ENCODE measurements around the gene CELSR1. TPM values are rescaled to one million over a fixed set of nuclear protein-coding genes. Genes with fewer than 3 reads are reported as not detected.

The CELSR1 gene
- total and polyA plus RNA-seq, 2 of the 13 experiments (the other 11 are each of a cell fraction or from before 2014, with no cell fraction given) = 0.78 to 1.8 TPM

DNA sequence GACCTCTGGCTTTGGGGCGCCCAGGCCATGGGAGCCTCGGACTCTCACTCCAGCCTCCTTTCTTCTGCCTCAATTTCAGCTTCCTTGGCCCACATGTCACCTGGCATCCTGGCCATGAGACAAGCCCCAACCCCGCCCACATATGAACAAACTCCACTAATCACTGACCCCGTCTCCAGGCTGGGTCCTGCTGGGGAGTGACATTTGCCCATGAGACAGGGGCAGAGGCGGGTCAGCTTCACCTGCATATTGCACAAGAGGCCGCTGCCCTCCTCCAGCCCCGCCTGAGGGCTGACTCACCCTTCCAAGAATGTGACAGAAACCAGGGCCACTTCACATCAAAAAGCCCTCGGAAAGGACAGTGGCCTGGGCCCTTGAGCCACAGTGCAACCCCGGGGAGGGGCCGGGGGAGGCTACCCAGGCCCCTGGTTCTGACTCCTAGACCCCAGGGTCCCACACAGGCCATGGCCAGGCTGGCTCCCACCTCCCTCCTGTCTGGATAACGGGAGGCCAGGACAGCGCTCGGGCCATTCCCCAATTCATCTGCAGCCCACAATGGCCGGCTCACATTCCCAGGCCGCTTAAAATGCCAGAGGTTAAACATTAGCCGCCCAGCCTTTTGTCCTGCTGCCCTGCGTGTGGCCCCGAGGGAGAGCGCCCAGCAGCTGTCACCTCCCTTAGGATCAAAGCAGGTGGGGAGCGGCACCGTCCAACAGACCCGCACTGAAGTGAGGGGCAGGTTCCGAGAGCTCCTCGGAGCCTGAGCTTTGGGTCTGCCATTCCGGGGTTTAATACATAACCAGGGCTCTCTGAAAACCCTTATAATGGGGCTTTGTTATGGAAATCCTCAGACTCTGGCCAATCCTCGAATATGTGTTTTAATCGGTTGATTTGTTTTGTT, 159.6 kb downstream of the CELSR1 start (continued):
- TF ChIP-seq, protein P1, sequence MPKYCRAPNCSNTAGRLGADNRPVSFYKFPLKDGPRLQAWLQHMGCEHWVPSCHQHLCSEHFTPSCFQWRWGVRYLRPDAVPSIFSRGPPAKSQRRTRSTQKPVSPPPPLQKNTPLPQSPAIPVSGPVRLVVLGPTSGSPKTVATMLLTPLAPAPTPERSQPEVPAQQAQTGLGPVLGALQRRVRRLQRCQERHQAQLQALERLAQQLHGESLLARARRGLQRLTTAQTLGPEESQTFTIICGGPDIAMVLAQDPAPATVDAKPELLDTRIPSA (CRISPR knock-in tag; IDR thresholded peaks at IDR 0.05; ENCODE audit: borderline replicate concordance) = no peak
- TF ChIP-seq, protein P2, sequence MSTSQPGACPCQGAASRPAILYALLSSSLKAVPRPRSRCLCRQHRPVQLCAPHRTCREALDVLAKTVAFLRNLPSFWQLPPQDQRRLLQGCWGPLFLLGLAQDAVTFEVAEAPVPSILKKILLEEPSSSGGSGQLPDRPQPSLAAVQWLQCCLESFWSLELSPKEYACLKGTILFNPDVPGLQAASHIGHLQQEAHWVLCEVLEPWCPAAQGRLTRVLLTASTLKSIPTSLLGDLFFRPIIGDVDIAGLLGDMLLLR (CRISPR knock-in tag; IDR thresholded peaks at IDR 0.05) = peak; percentile 78
- TF ChIP-seq ZNF724P (CRISPR knock-in tag; IDR thresholded peaks at IDR 0.05; ENCODE audit: borderline replicate concordance) (no peak), POGZ (CRISPR knock-in tag; IDR thresholded peaks at IDR 0.05) (peak; percentile 55; the same call in 1 of the 2 replicates), MED8 (CRISPR knock-in tag; IDR thresholded peaks at IDR 0.05; ENCODE audit: insufficient replicate concordance) (peak; percentile 81), RFXAP (CRISPR knock-in tag; IDR thresholded peaks at IDR 0.05; ENCODE audit: borderline replicate concordance) (no peak; the same call in 1 of the 2 replicates), ZBTB38 (CRISPR knock-in tag; IDR thresholded peaks at IDR 0.05) (no peak), ZNF672 (CRISPR knock-in tag; IDR thresholded peaks at IDR 0.05) (no peak), DNMT3B (CRISPR knock-in tag; conservative IDR thresholded peaks at IDR 0.05) (no peak), ARNT (IDR thresholded peaks at IDR 0.05) (no peak), ATM (IDR thresholded peaks at IDR 0.05; ENCODE audit: borderline replicate concordance) (no peak), PHF21A (CRISPR knock-in tag; IDR thresholded peaks at IDR 0.05) (peak; percentile 98), KDM5A (IDR thresholded peaks at IDR 0.05; ENCODE audit: borderline replicate concordance, low read length) (0 out of 2 replicates have a peak, but pooled peaks have one; percentile 24), NFKB2 (CRISPR knock-in tag; IDR thresholded peaks at IDR 0.05; ENCODE audit: borderline replicate concordance) (peak; percentile 64; the same call in 1 of the 2 replicates)
- TF ChIP-seq, protein P3, sequence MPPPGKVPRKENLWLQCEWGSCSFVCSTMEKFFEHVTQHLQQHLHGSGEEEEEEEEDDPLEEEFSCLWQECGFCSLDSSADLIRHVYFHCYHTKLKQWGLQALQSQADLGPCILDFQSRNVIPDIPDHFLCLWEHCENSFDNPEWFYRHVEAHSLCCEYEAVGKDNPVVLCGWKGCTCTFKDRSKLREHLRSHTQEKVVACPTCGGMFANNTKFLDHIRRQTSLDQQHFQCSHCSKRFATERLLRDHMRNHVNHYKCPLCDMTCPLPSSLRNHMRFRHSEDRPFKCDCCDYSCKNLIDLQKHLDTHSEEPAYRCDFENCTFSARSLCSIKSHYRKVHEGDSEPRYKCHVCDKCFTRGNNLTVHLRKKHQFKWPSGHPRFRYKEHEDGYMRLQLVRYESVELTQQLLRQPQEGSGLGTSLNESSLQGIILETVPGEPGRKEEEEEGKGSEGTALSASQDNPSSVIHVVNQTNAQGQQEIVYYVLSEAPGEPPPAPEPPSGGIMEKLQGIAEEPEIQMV (CRISPR knock-in tag; IDR thresholded peaks at IDR 0.05; ENCODE audit: low read depth) = peak; percentile 20; the same call in 1 of the 2 replicates
- TF ChIP-seq, protein P4, sequence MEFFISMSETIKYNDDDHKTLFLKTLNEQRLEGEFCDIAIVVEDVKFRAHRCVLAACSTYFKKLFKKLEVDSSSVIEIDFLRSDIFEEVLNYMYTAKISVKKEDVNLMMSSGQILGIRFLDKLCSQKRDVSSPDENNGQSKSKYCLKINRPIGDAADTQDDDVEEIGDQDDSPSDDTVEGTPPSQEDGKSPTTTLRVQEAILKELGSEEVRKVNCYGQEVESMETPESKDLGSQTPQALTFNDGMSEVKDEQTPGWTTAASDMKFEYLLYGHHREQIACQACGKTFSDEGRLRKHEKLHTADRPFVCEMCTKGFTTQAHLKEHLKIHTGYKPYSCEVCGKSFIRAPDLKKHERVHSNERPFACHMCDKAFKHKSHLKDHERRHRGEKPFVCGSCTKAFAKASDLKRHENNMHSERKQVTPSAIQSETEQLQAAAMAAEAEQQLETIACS (CRISPR knock-in tag; IDR thresholded peaks at IDR 0.05) = no peak
- TF ChIP-seq, protein P5, sequence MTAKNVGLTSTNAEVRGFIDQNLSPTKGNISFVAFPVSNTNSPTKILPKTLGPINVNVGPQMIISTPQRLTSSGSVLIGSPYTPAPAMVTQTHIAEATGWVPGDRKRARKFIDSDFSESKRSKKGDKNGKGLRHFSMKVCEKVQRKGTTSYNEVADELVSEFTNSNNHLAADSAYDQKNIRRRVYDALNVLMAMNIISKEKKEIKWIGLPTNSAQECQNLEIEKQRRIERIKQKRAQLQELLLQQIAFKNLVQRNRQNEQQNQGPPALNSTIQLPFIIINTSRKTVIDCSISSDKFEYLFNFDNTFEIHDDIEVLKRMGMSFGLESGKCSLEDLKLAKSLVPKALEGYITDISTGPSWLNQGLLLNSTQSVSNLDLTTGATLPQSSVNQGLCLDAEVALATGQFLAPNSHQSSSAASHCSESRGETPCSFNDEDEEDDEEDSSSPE (CRISPR knock-in tag; IDR thresholded peaks at IDR 0.05) = peak; percentile 53; the same call in 1 of the 2 replicates
- TF ChIP-seq, protein P6, sequence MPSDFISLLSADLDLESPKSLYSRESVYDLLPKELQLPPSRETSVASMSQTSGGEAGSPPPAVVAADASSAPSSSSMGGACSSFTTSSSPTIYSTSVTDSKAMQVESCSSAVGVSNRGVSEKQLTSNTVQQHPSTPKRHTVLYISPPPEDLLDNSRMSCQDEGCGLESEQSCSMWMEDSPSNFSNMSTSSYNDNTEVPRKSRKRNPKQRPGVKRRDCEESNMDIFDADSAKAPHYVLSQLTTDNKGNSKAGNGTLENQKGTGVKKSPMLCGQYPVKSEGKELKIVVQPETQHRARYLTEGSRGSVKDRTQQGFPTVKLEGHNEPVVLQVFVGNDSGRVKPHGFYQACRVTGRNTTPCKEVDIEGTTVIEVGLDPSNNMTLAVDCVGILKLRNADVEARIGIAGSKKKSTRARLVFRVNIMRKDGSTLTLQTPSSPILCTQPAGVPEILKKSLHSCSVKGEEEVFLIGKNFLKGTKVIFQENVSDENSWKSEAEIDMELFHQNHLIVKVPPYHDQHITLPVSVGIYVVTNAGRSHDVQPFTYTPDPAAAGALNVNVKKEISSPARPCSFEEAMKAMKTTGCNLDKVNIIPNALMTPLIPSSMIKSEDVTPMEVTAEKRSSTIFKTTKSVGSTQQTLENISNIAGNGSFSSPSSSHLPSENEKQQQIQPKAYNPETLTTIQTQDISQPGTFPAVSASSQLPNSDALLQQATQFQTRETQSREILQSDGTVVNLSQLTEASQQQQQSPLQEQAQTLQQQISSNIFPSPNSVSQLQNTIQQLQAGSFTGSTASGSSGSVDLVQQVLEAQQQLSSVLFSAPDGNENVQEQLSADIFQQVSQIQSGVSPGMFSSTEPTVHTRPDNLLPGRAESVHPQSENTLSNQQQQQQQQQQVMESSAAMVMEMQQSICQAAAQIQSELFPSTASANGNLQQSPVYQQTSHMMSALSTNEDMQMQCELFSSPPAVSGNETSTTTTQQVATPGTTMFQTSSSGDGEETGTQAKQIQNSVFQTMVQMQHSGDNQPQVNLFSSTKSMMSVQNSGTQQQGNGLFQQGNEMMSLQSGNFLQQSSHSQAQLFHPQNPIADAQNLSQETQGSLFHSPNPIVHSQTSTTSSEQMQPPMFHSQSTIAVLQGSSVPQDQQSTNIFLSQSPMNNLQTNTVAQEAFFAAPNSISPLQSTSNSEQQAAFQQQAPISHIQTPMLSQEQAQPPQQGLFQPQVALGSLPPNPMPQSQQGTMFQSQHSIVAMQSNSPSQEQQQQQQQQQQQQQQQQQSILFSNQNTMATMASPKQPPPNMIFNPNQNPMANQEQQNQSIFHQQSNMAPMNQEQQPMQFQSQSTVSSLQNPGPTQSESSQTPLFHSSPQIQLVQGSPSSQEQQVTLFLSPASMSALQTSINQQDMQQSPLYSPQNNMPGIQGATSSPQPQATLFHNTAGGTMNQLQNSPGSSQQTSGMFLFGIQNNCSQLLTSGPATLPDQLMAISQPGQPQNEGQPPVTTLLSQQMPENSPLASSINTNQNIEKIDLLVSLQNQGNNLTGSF (CRISPR knock-in tag; IDR thresholded peaks at IDR 0.05) = no peak
